Measurements from ENCODE around the gene ATP7B. TPM values are rescaled to one million over a fixed set of nuclear protein-coding genes. Genes with fewer than 3 reads are reported as not detected.

The ATP7B gene
- total RNA-seq, 4 donors from 2014 or later, result 2.0 to 8.3 (median 5.1) TPM

- H3K4me3 ChIP-seq, result no peak overlapping the region
- WGBS, result 88% methylated on average over 8 of the region's 8 CpGs
- H3K9me3 ChIP-seq, result no peaks in the 10 kb centered on the region
- no peak overlapping the region for H3K27ac ChIP-seq
- TF ChIP-seq POLR2A (IDR thresholded peaks at IDR 0.05) (no peak), EP300 (IDR thresholded peaks at IDR 0.05) (no peak), POLR2AphosphoS5 (IDR thresholded peaks at IDR 0.05) (no peak)
- TF ChIP-seq, protein P1, sequence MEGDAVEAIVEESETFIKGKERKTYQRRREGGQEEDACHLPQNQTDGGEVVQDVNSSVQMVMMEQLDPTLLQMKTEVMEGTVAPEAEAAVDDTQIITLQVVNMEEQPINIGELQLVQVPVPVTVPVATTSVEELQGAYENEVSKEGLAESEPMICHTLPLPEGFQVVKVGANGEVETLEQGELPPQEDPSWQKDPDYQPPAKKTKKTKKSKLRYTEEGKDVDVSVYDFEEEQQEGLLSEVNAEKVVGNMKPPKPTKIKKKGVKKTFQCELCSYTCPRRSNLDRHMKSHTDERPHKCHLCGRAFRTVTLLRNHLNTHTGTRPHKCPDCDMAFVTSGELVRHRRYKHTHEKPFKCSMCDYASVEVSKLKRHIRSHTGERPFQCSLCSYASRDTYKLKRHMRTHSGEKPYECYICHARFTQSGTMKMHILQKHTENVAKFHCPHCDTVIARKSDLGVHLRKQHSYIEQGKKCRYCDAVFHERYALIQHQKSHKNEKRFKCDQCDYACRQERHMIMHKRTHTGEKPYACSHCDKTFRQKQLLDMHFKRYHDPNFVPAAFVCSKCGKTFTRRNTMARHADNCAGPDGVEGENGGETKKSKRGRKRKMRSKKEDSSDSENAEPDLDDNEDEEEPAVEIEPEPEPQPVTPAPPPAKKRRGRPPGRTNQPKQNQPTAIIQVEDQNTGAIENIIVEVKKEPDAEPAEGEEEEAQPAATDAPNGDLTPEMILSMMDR (IDR thresholded peaks at IDR 0.05), result no peak
- peaks cover 12% of the 10 kb centered on the region for H3K4me1 ChIP-seq
- H3K36me3 ChIP-seq, result no peaks in the 10 kb centered on the region
- no peaks in the 10 kb centered on the region for H3K27me3 ChIP-seq
- DNase-seq (ENCODE audit: low spot score in 2 of 2), result no peak
These were observed 4.6 kb downstream of the ATP7B start for GRCh38 chr13:52006523-52007245.

- DNase-seq (ENCODE audit: low spot score in 2 of 2), result no peak
- 84% methylated on average over 13 of the region's 13 CpGs for WGBS
- no peak overlapping the region for H3K4me3 ChIP-seq
- TF ChIP-seq POLR2AphosphoS5 (IDR thresholded peaks at IDR 0.05) (no peak), POLR2A (IDR thresholded peaks at IDR 0.05) (no peak), EP300 (IDR thresholded peaks at IDR 0.05) (no peak)
- TF ChIP-seq, protein P1 (IDR thresholded peaks at IDR 0.05), result no peak
- H3K27me3 ChIP-seq, result no peaks in the 10 kb centered on the region
- no peak overlapping the region for H3K27ac ChIP-seq
- no peaks in the 10 kb centered on the region for H3K9me3 ChIP-seq
- peaks cover 6% of the 10 kb centered on the region for H3K4me1 ChIP-seq
- H3K36me3 ChIP-seq, result no peaks in the 10 kb centered on the region
These were observed 5.3 kb downstream of the ATP7B start for GRCh38 chr13:52005841-52006522.

- peaks cover 3% of the 10 kb centered on the region for H3K4me1 ChIP-seq
- H3K36me3 ChIP-seq, result no peaks in the 10 kb centered on the region
- no peaks in the 10 kb centered on the region for H3K27me3 ChIP-seq
- H3K4me3 ChIP-seq, result no peak overlapping the region
- H3K27ac ChIP-seq, result no peak overlapping the region
- no peak for TF ChIP-seq POLR2AphosphoS5 (IDR thresholded peaks at IDR 0.05)
- TF ChIP-seq POLR2A (IDR thresholded peaks at IDR 0.05), result no peak
- TF ChIP-seq, protein P1 (IDR thresholded peaks at IDR 0.05), result no peak
- TF ChIP-seq EP300 (IDR thresholded peaks at IDR 0.05), result no peak
- 82% methylated on average over 7 of the region's 7 CpGs for WGBS
- no peaks in the 10 kb centered on the region for H3K9me3 ChIP-seq
- DNase-seq (ENCODE audit: low spot score in 2 of 2), result no peak
These were observed 6.6 kb downstream of the ATP7B start for GRCh38 chr13:52004511-52005170.

- 91% methylated on average over 4 of the region's 4 CpGs for WGBS
These were observed 7.7 kb downstream of the ATP7B start for GRCh38 chr13:52003541-52003940.

More at GRCh38 chr13:52003541-52003940, 7.7 kb downstream of the ATP7B start:
- TF ChIP-seq, protein P1 (IDR thresholded peaks at IDR 0.05), result no peak
- TF ChIP-seq EP300 (IDR thresholded peaks at IDR 0.05), result no peak
- TF ChIP-seq POLR2AphosphoS5 (IDR thresholded peaks at IDR 0.05), result no peak
- TF ChIP-seq POLR2A (IDR thresholded peaks at IDR 0.05), result no peak
- DNase-seq (ENCODE audit: low spot score in 2 of 2), result no peak
- no peaks in the 10 kb centered on the region for H3K9me3 ChIP-seq
- peaks cover 9% of the 10 kb centered on the region for H3K4me1 ChIP-seq
- no peaks in the 10 kb centered on the region for H3K36me3 ChIP-seq
- H3K4me3 ChIP-seq, result no peak overlapping the region
- H3K27ac ChIP-seq, result no peak overlapping the region
- H3K27me3 ChIP-seq, result no peaks in the 10 kb centered on the region
